Iris pigment epithelial cell (primary cell): Measurements from ENCODE around the gene LINC01488.

Source experiments
- DNase-seq: peaks from one replicate; pipeline ENCODE4 v3.0.0-alpha.2; 2011; ENCODE audit warnings: low read depth

Gene LINC01488

DNA sequence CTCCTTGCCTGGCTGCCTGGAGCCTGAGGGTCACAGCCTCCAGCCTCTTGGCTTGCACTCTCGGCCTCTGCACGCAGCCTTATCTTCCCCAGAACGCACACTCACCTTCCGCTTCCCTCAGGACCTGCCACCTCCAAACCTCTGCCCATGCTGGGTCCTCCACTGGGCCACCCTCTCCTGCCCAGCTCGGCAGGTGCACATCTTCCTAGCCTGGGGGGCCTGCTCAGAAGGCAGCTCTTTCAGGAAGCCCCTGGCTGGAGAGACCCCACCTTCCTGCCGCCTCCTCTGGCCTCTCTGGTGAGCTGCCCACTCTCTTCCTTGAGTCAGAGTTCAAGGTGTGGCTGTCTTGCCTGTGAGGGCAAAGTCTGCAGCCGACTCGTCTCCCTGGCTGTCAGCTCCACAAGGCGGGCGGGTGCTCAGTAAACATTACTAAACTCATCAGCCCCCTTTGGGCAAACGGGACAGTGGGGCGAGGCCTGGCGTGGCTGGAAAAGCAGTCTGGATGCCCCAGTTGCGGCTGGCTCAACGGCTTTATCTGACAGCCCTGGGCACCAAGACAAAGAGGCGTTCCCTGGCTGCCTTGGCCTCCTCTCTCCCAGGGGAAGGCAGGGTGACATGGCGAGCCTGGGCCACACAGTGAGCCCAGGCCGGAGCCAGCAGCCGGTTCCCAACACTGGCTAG, 1.7 kb upstream of the LINC01488 start:
- DNase-seq, result no peak

DNA sequence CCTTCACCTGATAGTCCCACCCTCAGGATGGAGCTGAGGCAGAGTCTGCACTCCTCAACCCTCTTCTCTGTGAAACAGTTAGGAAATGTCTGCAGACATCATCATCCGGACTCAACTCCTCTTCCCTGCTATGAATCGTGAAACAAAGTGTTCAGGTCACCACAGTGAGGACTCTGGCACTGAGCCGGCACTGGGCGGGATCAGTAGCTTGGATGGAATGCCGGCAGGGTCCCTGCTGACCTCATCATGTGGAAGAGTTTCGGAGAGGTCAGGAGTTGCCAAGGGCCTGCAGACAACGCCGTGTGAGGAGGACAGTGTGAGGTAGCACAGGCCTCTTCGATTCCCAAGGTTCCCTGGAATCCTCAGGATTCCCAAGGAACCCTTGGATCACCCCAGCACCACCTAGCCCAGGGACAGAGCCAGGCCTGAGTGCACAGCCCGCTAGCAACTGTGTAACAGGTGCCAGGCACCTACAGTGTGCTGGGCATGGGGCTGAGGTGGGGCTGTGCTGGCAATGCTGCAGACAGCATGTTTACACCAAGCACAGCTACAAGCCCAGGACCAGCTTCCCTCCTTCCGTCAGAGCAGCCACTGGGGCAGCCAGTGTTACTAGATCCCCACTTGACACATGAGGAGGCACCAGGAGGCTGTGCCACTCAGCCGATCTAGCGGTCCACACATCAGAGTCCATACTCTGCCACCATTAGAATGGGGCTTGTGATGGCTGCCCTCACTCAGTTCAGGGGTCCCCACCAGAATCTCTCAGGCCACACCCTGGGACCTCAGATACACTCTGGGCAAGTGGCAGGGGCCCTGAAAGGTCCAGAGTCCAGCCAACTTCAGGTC, 693 bp upstream of the LINC01488 start:
- DNase-seq, result peak; percentile 16

- DNase-seq, result no peak
These were observed 859 bp downstream of the LINC01488 start for GRCh38 chr11:69482322-69482721.

- DNase-seq, result no peak
These were observed 1.7 kb downstream of the LINC01488 start for GRCh38 chr11:69483170-69483569.

- DNase-seq, result no peak
These were observed 2.4 kb downstream of the LINC01488 start for GRCh38 chr11:69483691-69484426.

DNA sequence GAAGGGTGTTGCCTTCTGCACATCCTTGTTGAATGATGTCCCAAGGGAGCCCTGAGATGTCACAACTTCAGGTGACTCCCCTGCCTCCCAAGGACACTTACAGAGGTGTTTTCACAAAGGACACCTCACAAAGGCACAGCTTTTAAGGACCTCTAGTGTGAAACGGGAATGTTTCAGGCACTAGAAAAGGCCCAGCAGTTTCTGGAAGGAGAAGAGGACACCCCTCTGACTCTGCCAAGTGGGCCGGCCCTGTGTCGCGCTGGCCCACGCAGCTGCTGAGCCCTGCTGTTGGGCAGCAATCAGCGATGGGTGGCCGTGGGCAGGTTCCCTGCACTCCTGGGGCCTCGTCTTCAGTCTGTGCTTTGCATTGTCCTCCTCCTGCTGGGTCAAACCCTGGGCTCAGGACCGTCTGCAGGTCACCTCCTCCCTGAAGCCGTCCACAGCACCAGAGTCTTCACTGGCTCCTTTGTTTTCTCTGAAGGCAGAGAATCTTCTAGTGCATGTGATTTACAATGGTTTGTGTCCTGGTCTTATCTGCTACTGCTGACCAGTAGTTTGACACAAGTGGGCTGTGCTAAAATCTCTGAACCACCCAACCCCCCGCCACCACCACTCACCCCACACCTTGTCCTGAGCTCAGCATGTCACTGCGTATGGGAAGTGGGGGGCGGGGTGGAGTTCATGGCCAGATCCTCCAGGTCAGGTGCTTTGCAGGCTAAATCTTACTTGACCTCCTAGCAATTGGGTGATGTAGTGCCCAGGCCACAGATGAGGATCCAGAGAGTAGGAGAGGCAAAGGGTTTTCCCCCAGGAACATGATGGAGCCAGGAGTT, 3.2 kb downstream of the LINC01488 start:
- no peak for DNase-seq

- no peak for DNase-seq
These were observed 4.0 kb downstream of the LINC01488 start for GRCh38 chr11:69485337-69486041.

DNA sequence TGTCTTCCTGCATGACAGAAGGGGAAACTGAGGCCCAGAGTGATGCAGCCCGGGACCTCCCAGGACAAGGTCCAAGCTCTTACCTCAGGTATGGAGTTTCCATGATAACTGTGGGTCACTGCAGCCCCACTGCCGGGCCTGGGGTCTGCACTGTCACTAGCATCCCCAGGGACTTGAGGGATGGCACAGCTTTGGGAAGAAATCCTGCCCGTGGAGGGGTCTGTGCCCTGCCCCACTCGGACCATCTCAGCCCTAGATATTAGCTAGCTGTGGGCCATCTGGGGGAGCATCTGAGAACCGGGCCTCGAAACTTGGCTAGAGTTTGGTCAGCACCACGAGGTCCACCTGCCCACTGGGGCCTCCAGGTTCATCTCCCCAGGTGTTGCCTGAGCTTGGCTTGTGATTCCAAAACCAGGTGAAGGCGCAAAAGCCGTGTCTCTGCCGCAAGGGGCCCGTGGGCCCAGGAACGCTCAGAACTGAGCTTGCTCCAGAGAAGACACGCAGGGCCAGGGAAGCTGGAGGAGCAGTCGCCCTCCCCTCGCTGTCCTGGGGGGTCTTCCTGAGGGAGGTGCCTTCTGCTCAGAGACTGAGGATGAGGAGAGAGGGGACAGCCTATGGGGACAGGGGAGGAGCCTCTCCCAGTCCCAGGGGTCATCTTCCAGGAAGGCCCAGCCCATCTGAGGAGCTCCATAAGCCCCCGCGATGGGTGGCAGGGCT, 4.8 kb downstream of the LINC01488 start:
- no peak for DNase-seq

- no peak for DNase-seq
These were observed 5.4 kb downstream of the LINC01488 start for GRCh38 chr11:69486773-69487291.

DNA sequence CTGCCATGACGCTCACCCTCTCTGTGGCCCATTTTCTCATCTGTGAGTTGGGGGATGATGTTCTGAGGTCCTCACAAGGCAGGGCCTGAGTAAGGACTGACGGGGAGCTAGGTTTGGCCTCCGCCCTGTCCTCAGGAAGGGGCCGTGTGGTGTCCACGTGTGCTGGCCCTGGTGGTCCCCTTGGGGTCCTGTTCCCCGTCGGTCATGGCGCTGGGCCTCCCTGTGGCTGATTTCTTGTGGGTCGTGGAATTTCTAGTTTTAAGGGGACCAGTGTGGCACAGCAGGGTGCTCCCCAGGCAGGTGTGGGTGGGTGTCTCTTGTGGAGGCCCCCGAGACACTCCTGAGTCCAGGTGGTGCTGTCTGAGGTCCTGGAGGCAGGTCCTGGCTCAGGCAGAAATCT, 5.9 kb downstream of the LINC01488 start:
- no peak for DNase-seq

DNA sequence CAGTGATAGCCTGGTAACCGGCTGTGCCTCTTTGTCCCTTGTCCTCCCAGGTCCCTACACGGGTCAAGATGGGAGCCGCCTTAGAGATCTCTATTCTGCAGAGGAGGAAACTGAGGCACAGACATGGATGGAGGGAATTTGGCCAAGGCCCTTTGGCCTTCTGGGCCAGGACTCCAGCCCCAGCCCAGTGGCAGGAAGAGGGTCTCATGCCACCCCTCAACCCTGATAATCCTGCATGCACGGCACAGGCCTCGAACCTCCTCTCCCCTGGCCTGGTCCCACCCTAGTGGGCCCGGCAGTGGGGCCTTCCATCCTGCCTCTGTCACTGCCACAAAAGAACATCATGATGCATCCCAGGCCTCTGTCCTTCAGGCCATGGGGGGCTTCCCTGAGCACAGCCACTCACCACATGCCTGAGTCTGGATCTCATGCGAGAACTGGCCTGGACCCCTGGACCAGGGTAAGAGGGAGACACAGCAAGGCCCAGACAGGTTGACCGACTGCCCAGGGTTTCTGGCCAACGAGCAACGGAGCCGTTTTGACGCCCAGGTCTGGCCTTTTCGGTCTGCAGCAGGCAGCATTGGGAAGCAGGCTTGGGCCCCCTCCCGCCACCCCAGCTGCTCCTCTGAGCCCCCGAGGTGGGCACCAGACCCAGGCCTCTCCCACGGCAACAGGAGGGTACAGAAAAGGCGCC, 6.5 kb downstream of the LINC01488 start:
- no peak for DNase-seq

GRCh38 chr11:69488543-69488940, 7.1 kb downstream of the LINC01488 start:
- DNase-seq, result no peak

- DNase-seq, result no peak
These were observed 7.7 kb downstream of the LINC01488 start for GRCh38 chr11:69489031-69489745.

DNA sequence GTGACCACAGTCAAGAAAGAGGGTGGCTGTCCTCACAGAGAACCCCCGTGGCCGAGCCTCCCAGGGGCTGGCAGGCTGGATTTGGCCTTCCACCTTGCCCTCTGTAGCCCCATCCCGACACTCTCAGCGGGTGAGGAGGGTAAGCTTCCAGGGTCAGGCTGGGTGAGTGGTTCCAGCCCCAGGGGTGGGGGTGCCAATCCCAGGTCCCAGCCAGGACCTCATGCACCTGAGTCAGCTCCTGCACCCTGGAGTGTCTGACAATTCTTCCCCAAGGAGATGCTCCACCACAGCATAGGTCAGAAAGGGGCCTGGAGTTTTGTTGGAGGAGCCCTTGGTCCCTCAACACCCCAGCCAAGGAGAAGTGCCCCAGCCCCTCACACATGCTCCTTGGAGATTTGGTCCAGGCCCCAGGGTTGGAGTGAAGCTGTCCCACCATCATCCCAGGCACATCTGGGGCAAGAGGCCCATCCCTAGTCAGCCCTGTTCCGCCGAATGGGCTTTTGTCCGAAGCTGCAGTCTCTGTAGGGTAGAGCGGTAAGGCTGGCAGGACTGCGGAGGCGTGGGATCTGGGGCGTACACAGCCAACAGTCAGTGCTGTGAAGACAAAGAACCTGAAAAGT, 8.4 kb downstream of the LINC01488 start:
- DNase-seq, result no peak

GRCh38 chr11:69490516-69490915, 9.1 kb downstream of the LINC01488 start:
- DNase-seq, result no peak

GRCh38 chr11:69491071-69492031, 9.9 kb downstream of the LINC01488 start:
- no peak for DNase-seq

- peak; percentile 13 for DNase-seq
These were observed 10.9 kb downstream of the LINC01488 start for GRCh38 chr11:69492201-69492991.
